ENCODE results near the gene KLK15.

Gene KLK15

GRCh38 chr19:50843205-50843604, 9.8 kb upstream of the KLK15 start:
- DNase-seq, result no peak

- DNase-seq, result no peak
Observed at GRCh38 chr19:50842130-50842529, 8.8 kb upstream of the KLK15 start.

DNA sequence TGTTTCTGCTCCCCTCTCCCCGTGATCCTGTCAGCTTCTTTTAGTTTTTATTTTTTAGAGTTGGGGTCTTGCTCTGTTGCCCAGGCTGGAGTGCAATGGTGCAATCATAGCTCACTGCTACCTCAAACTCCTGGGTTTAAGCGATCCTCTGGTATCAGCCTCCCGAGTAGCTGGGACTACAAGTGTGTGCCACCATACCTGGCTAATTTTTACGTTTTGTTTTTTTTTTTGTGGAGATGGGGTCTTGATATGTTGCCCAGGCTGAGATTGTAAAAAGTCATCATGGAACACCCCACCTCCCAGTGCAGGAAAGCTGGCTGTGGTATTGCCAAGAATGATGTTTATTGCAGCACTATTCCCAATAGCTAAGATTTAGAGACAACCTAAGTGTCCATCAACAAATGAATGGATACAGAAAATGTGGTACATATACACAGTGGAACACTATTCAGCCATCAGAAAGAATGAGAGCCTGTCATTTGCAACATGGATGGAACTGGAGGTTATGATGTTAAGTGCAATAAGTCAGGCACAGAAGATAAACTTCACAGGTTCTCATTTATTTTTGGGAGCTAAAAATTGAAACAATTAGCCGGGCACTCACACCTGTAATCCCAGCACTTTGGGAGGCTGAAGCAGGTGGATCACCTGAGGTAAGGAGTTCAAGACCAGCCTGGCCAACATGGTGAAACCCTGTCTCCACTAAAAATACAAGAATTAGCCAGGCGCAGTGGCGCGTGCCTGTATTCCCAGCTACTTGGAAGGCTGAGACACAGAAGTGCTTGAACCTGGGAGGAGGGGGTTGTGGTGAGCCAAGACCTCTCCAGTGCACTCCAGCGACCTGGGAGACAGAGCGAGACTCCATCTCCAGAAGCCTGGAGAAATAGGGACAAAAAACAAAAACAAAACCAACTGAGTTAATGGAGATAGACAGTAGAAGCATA, 6.6 kb upstream of the KLK15 start:
- DNase-seq, result no peak

DNA sequence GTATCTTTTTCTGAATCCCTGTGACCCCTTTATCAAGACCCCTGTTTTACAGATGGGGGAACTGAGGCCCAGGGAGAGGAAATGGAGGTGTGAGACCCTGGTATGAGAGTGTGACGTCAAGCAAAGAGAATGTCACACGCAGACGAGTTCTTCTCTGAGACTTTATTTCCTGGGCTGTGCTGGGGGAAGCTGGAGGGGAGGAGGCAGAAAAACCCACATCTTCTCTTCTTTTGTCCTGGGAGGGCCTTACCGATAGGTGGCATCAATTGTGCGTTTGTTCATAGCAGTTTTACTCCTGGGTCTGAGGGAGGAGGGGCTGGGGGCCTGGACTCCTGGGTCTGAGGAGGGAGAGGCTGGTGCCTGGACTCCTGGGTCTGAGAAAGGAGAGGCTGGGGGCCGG, 4.9 kb upstream of the KLK15 start:
- DNase-seq, result no peak

- no peak for DNase-seq
Observed at GRCh38 chr19:50837300-50837699, 3.9 kb upstream of the KLK15 start.

GRCh38 chr19:50836543-50837195, 3.3 kb upstream of the KLK15 start:
- no peak for DNase-seq

DNA sequence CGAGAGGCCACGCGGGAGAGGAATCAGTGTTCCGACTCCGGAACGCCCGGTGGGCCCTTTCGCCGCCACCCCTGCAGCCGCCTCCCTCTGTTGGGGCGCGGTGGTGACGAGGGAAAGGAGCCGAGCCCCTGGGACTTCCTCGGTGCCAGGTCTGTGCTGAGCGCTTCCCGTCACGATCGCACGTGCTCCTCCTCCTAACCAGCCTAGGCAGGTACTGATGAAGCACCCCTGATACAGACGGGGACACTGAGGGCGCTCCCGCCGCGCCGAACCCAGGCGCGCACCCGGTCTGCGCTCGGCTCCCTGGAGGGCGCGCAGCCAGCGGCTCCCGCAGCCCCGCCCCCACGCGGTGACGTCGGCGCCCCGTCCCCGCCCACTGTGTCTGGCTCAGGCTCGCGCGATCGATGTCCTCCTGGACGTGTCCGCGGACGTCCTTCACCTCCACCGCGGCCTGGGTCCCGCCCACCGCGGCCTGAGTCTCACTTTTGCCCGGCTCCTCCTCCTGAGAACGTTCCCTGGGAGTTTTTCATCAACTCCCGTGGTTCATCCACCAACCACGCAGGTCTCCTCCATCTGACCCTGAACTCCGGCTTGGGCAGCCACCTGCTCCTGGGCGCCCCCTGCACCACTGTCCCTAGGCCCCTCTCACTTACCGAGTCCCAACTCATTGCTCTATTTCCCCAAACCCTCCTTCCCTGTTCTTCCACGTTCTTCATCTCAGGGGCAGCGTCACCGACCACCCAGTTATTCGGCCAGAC, 2.6 kb upstream of the KLK15 start:
- DNase-seq, result peak; percentile 82

DNA sequence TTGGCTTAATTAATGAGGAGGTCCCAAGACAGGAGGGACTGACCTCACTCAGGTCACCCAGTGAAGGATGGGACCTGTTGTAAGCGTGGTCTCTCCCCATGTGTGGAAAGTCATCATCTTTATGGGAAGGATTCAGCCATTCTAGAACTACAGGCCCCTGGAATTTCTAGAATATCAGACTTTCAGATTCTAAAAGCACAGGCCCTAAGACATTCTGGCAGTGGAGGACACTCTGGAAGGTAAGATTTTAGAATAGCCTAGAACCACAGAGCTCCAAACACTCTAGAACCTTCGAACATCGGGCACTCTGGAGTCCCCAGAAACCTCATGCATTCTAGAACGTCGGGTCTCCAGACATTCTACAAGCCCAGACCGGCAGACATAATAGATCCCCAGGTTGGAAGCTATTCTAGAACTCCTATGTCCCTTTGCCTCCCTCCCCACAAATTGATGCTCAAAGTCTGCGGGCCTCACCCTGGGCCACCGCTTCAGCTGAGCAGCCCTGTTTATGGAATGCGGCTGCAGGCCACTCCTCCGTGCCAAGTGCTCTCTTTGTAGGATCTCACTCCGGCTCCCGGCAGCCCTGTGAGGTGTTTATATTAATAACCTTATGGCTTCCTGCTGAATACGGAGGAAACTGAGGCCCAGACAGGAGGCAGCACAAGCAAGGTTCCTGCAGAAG, 1.9 kb upstream of the KLK15 start:
- no peak for DNase-seq

- DNase-seq, result no peak
Observed at GRCh38 chr19:50833802-50834167, 411 bp upstream of the KLK15 start.

DNA sequence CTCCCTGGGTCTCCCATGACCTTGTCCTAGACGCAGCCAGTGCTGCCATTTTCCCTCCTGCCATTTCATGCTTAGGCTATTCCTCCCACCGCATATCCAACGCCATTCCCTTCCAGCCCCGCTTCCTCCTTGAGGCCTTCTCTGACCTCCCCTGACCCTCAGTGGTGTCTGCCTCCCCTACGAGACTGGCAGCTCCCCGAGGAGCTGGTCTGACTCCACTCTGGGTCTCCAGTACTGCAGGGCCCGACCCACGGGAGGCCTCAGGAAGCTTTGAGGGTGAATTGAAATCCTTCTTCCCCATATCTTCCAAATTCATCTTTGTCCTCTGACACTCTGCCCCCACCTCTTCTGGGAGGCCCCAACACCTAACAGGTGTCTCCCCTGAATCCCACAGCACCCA, 708 bp downstream of the KLK15 start:
- no peak for DNase-seq

GRCh38 chr19:50831026-50831396, 2.4 kb downstream of the KLK15 start:
- DNase-seq, result no peak

GRCh38 chr19:50830266-50831025, 2.9 kb downstream of the KLK15 start:
- DNase-seq, result no peak

DNA sequence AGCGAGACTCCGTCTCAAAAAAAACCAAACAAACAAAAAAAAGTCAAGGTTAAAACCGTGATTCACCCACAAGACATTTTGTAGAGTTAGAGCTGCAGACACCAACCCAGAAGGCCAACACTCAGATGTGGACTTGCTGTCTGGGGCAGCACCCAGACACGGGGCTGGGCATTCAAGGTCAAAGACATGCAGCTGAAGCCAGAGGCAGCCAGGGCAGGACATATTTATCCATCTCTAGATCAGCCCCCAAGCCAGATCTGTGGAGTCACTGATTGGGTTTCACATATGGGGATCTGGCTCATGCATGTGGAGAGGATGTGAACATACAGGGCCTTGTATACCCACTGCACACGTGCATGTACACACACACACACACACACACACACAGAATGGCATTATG, 3.6 kb downstream of the KLK15 start:
- DNase-seq, result no peak

DNA sequence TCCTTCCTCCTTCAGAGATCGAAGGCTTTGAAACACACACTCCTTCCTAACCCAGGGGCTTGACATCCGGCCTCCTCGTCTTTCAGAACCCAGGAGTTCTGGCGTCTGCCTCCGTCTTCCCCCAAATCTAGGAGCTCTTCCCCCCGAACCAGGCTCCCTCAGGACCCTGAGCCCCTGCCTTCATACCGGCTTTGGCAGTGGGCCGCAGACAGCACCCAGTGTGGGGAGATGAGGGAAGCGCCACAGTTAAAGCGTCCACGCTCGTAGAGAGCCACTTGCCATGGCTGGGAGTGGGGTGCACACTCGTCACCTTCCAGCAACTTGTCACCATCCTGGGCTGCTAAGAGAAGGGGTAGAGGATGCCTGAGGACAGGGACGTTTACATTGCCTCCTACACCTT, 5.9 kb downstream of the KLK15 start:
- no peak for DNase-seq

DNA sequence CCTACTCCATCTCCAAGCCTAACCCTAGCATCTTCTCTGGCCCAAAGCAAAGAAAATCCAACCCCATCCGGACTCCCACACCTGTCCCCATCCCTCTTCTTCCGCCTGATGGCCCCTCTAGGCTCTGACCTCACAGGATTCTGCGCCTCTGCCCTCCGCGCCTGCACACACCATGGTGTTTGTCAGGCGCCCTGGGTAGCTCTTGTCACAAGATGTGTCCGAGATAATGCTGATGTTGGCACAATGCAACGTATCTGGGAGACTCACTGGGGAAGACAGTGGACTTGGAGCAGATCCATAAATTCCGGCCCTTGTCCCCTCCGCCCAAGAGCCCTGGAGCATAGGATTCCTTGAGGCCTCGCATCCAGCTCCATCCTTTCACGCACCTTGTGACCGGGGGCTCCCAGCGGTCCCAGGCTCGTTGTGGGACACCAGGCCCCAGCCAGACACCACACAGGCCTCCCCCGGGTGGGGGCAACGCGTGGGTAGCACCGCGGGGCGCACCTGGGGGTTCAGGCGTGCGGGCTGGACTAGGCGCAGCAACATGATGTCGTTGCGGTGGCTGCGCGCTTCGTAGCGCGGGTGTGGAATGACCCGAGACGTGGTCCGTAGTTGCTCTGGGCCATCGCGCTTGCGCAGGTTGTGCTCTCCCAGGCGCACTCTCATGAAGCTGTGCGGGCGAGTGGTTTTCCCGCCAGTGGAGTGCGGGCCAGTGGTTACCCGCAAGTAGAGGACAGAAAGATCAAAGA, 6.7 kb downstream of the KLK15 start:
- DNase-seq, result no peak

GRCh38 chr19:50823389-50824042, 9.9 kb downstream of the KLK15 start, which contains the start of gene KLK1:
TSS of gene KLK1 (minus strand) at chr19:50823787. CDS start at chr19:50823748, 39 bp downstream.
- DNase-seq, result no peak

GRCh38 chr19:50822661-50823208, 10.6 kb downstream of the KLK15 start:
- DNase-seq, result no peak

DNA sequence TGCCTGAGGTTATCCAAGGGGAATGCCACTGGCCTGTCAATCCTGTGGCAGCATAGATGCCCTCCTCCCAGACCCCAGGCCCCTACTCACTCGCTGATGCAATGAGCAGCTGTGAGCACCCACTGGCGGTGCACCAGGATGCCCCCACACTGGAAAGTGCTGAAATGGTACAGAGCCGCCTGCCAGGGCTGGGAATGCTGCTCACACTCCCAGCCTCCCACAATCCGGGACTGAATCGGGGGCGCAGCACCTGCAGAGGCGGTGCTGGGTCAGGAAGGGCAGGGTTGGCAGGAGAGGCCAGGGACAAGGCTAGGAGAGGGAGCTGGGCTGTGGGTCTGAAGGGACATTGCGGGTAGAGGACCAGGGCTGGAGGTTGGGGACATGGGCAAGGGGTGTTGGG, 11.8 kb downstream of the KLK15 start:
- DNase-seq, result no peak

GRCh38 chr19:50821248-50821612, 12.1 kb downstream of the KLK15 start:
- DNase-seq, result no peak

- no peak for DNase-seq
Observed at GRCh38 chr19:50820549-50821247, 12.7 kb downstream of the KLK15 start.

All from activated CD4-positive, alpha-beta T cell treated with anti-CD3 and anti-CD28 coated beads for 48 hours (primary cell).